GM13976 (cell line): ENCODE data around the gene LAIR2.

Source experiments
- DNase-seq: peaks from one replicate; pipeline ENCODE4 v3.0.0; 2012; ENCODE audit warnings: low spot score
- CTCF ChIP-seq: IDR thresholded peaks from 2 replicates; pipeline ENCODE4 v1.5.1; 2012; ENCODE audit warnings: borderline replicate concordance, mild to moderate bottlenecking; ENCODE audit not compliant: insufficient read depth; ENCODE audit errors: extremely low read depth, missing control alignments, control extremely low read depth
- in situ Hi-C: fragments of 300-500 bp; cut with MboI; formaldehyde crosslinking; loops from one replicate; pipeline ENCODE4 v1.12.0; 2022; ENCODE audit warnings: low sequenced_read_pairs, mixed read lengths, inconsistent platforms; ENCODE audit not compliant: unreplicated experiment

The LAIR2 gene

GRCh38 chr19:54525636-54526035 lies 23.0 kb downstream of the LAIR2 start:
- no peak for DNase-seq
- TF ChIP-seq CTCF: no peak
- in situ Hi-C loops: no loop called here

GRCh38 chr19:54526972-54527371 lies 24.3 kb downstream of the LAIR2 start:
- no peak for DNase-seq
- TF ChIP-seq CTCF: no peak
- in situ Hi-C loops: no loop called here

GRCh38 chr19:54530866-54531265 lies 28.2 kb downstream of the LAIR2 start:
- in situ Hi-C loops: no loop called here
- no peak for TF ChIP-seq CTCF
- DNase-seq: no peak

GRCh38 chr19:54532528-54532927 lies 29.9 kb downstream of the LAIR2 start:
- no peak for TF ChIP-seq CTCF
- in situ Hi-C loops: no loop called here
- no peak for DNase-seq

GRCh38 chr19:54533476-54533875 lies 30.8 kb downstream of the LAIR2 start:
- in situ Hi-C loops: no loop called here
- no peak for DNase-seq
- no peak for TF ChIP-seq CTCF

GRCh38 chr19:54534156-54534555 lies 31.5 kb downstream of the LAIR2 start:
- in situ Hi-C loops: no loop called here
- no peak for DNase-seq
- TF ChIP-seq CTCF: no peak

- in situ Hi-C loops: no loop called here
- no peak for DNase-seq
- TF ChIP-seq CTCF: no peak
Measured at GRCh38 chr19:54535601-54536000, 33.0 kb downstream of the LAIR2 start.
